ENCODE results near the gene CERK.

CERK gene

DNA sequence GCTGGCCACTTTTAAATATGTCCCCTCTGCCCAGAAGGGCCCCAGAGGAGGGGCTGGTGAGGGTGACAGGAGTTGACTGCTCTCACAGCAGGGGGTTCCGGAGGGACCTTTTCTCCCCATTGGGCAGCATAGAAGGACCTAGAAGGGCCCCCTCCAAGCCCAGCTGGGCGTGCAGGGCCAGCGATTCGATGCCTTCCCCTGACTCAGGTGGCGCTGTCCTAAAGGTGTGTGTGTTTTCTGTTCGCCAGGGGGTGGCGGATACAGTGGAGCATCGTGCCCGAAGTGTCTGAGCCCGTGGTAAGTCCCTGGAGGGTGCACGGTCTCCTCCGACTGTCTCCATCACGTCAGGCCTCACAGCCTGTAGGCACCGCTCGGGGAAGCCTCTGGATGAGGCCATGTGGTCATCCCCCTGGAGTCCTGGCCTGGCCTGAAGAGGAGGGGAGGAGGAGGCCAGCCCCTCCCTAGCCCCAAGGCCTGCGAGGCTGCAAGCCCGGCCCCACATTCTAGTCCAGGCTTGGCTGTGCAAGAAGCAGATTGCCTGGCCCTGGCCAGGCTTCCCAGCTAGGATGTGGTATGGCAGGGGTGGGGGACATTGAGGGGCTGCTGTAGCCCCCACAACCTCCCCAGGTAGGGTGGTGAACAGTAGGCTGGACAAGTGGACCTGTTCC, 71.3 kb downstream of the CERK start:
- ChIA-PET CTCF (interaction anchor here (1.6 kb wide), 1 partner anchor 104 kb away, joined by 4 read pairs; no protein-coding TSS in a partner anchor), POLR2A (no interaction called here)
- no peak for DNase-seq (ENCODE audit: extremely low spot score)
- TF ChIP-seq, protein P1, sequence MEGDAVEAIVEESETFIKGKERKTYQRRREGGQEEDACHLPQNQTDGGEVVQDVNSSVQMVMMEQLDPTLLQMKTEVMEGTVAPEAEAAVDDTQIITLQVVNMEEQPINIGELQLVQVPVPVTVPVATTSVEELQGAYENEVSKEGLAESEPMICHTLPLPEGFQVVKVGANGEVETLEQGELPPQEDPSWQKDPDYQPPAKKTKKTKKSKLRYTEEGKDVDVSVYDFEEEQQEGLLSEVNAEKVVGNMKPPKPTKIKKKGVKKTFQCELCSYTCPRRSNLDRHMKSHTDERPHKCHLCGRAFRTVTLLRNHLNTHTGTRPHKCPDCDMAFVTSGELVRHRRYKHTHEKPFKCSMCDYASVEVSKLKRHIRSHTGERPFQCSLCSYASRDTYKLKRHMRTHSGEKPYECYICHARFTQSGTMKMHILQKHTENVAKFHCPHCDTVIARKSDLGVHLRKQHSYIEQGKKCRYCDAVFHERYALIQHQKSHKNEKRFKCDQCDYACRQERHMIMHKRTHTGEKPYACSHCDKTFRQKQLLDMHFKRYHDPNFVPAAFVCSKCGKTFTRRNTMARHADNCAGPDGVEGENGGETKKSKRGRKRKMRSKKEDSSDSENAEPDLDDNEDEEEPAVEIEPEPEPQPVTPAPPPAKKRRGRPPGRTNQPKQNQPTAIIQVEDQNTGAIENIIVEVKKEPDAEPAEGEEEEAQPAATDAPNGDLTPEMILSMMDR (IDR thresholded peaks at IDR 0.05; ENCODE audit: control extremely low read depth, extremely low read depth, low read depth, missing control alignments): no peak

DNA sequence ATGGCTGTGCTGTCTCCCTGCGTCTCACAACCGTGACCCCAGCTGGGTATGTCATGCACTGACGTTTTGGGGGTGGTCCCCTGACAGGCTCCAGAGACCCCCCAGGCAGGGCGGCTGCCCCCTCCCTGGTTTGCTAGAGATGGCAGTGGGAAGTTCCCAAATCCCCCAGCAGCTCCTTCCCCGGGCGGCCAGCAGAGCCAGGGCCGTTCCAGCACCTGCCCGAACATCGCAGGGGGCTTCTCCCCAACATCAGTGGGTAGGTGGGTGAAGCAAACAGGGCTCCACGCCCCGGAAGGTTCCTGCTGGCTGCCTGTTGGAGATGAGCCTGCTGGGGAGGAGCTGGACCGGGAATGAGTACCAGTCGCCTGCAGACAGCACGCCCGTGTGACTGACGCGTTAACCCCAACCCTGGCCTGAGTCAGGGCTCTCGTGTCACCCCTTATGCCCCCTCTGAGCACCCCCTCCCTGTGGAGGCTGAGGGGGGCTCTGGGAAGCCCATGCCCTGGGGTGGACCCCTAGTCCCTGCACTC, 72.2 kb downstream of the CERK start:
- POLR2A ChIA-PET: no interaction called here
- TF ChIP-seq, protein P1 (IDR thresholded peaks at IDR 0.05; ENCODE audit: control extremely low read depth, extremely low read depth, low read depth, missing control alignments): no peak
- CTCF ChIA-PET: interaction anchor here (1.6 kb wide), 1 partner anchor 103 kb away, joined by 4 read pairs; no protein-coding TSS in a partner anchor

DNA sequence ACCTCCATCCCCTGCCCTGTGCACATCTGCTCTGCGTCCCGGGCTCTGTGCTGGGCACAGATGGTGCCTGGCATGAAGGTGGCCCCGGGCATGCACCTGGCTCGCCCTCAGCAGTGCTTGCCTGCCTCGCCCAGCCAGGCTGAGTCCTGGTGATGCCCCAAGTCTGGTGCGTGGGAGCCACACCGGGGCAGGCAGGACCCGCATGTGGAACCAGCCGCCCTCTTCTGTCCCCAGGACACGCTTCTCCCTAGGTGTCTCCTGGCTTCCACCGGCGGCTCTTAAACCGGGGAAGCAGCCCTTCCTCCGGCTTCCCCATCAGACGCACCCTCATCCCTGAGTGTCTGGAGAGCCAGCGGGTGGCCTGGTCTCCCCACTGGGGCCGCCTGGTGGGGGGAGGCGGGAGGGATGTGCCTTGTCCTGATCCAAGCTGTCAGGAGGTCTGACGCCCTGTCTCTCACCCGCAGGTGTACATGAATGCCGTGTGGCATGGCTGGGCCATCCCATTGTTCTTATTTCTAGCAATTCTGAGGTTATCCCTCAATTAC, 72.8 kb downstream of the CERK start:
- no peak for DNase-seq (ENCODE audit: extremely low spot score)
- CTCF ChIA-PET: interaction anchor here (1.6 kb wide), 1 partner anchor 102 kb away, joined by 4 read pairs; no protein-coding TSS in a partner anchor

More for the DNA sequence above, 72.2 kb downstream of the CERK start:
- no peak for DNase-seq (ENCODE audit: extremely low spot score)

DNA sequence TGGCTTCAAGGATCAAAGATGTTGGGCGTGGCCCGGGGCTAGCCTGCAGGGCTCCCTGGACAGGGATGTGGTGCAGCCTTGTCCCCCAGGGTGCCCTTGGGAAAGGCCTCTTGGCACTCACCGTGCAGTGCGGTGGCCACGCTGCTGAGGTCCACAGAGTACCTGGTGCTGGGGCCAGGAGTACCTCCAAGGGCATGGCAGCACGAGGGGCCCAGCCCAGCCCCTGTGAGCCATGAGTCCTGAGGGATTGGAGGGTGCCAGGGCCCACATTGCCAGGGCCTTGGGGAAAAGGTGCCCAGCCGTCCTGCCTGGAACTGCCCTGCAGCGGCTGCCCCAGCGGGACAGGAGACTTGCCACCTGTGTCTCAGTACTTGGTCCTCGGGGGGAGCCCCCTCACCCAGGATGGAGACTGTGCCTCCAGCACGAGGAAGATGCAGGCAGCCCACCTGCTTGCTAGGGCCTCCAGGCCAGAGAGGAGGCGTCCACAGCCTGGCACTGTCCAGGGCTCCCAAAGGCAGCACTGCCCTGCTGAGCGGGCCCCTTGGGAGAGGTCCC, 73.7 kb downstream of the CERK start:
- ChIA-PET CTCF (no interaction called here), POLR2A (no interaction called here)
- TF ChIP-seq, protein P1 (IDR thresholded peaks at IDR 0.05; ENCODE audit: control extremely low read depth, extremely low read depth, low read depth, missing control alignments): no peak

More for the DNA sequence above, 72.8 kb downstream of the CERK start:
- TF ChIP-seq, protein P1 (IDR thresholded peaks at IDR 0.05; ENCODE audit: control extremely low read depth, extremely low read depth, low read depth, missing control alignments): no peak
- POLR2A ChIA-PET: no interaction called here

DNA sequence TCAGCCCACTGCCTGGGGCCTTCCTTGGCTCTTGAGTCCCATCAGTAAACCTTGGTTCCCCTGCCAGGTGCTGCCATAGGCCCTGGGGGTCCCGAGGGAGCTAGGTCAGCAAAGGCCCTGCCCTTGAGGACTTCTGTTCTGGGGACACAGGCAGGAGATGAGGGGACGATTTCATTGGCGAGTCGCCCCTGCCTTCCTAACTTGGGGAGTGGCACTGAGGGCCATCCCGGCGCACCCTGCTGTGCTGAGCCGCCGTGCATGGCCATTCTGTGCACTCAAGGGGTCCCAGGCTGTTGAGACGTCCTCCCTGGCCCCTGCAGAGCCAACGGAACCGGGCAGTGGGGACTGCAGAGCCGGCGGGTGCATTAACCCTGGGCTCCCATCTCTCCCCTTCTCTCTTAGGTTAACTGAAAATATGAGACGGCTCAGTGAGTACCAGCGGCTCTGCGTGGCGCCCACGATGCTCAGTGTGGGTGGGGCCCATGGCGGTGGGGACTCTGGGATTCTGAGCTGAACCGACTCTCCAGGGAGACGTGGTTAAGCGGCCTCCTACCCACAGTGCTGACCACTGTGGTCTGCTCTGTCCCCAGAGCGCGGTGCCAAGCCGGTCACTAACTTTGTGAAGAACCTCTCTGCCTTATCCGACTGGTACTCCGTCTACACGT, 74.5 kb downstream of the CERK start:
- TF ChIP-seq, protein P1 (IDR thresholded peaks at IDR 0.05; ENCODE audit: control extremely low read depth, extremely low read depth, low read depth, missing control alignments): no peak
- ChIA-PET POLR2A (no interaction called here), CTCF (no interaction called here)
- no peak for DNase-seq (ENCODE audit: extremely low spot score)

More for the DNA sequence above, 73.7 kb downstream of the CERK start:
- no peak for DNase-seq (ENCODE audit: extremely low spot score)

DNA sequence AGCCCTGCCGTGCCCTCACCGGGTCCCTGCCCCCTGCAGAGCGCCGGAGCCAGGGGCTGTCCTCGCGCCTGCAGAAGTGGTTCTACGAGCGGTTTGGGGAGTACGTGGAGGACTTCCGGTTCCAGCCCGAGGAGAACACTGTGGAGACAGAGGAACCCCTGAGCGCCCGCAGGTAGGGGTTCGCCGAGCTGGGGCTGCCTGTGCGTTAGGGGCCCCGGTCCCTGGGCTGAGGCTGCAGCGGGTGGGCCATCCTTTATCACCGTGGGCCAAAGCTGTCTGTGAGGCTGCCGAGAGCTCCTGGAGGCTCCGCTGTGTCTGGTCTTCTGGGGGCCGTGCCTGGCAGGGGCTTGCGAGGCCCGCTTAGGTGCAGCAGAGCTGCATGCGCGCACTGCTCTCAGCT, 75.1 kb downstream of the CERK start:
- DNase-seq (ENCODE audit: extremely low spot score): no peak
- TF ChIP-seq, protein P1 (IDR thresholded peaks at IDR 0.05; ENCODE audit: control extremely low read depth, extremely low read depth, low read depth, missing control alignments): no peak
- CTCF ChIA-PET: no interaction called here
- POLR2A ChIA-PET: no interaction called here
